PC-9 (cell line): Measurements from ENCODE around the gene PDE4D. TPM values are rescaled to one million over a fixed set of nuclear protein-coding genes. Genes with fewer than 3 reads are reported as not detected.

Experiments used
- BruUV-seq: library from RNA; stranded (reverse); fragments of 400-500 nt; replicated peaks from 2 replicates; lab custom pipeline; 2021; lab: Mats Ljungman, UMichigan
- CTCF ChIA-PET: fragments of 300-600 bp; sonication (Branson Sonifier 250); formaldehyde crosslinking; loops from one replicate; lab custom pipeline; 2022; ENCODE audit warnings: antibody characterized with exemption; lab: Charles Lee
- POLR2A ChIA-PET: fragments of 300-600 bp; sonication (Branson Sonifier 250); formaldehyde crosslinking; loops from one replicate; lab custom pipeline; 2022; ENCODE audit warnings: antibody characterized with exemption; ENCODE audit not compliant: unreplicated experiment; lab: Charles Lee
- DNase-seq, 2 experiments: peaks; one replicate each; pipeline versions ENCODE4 v3.0.0 to v3.0.0-alpha.2; 2015 to 2022; ENCODE audit warnings: mixed read lengths in 1 of 2
- H2AFZ ChIP-seq: fragments of 200-600 bp; sonication (generic); 2 replicates; pipeline ENCODE4 v1.8.1; 2017; ENCODE audit warnings: antibody characterized with exemption
- H3F3A ChIP-seq: fragments of 200-600 bp; sonication (generic); 2 replicates; pipeline ENCODE4 v1.8.1; 2017; ENCODE audit warnings: antibody characterized with exemption, mild to moderate bottlenecking, low read depth; ENCODE audit not compliant: insufficient read depth
- H3K27ac ChIP-seq: fragments of 200-600 bp; sonication (generic); 2 replicates; pipeline ENCODE4 v1.6.1; 2016; ENCODE audit warnings: mixed run types
- H3K27me3 ChIP-seq: fragments of 200-600 bp; sonication (generic); 2 replicates; pipeline ENCODE4 v1.6.1; 2016; ENCODE audit warnings: low read depth, mixed run types; ENCODE audit not compliant: insufficient read depth
- H3K36me3 ChIP-seq: fragments of 200-600 bp; sonication (generic); 2 replicates; pipeline ENCODE4 v1.6.1; 2016; ENCODE audit warnings: low read depth, mixed run types
- H3K4me1 ChIP-seq: fragments of 200-600 bp; sonication (generic); replicated peaks from 2 replicates; pipeline ENCODE4 v1.6.1; 2016; ENCODE audit warnings: mixed run types; ENCODE audit not compliant: insufficient read depth
- H3K4me2 ChIP-seq: fragments of 200-600 bp; sonication (generic); 2 replicates; pipeline ENCODE4 v1.6.1; 2017; ENCODE audit warnings: mixed run types
- H3K4me3 ChIP-seq: fragments of 200-600 bp; sonication (generic); 2 replicates; pipeline ENCODE4 v1.6.1; 2016; ENCODE audit warnings: mixed run types
- H3K79me2 ChIP-seq: fragments of 200-600 bp; sonication (generic); 2 replicates; pipeline ENCODE4 v1.6.1; 2017; ENCODE audit warnings: low read depth, mixed run types
- H3K9me2 ChIP-seq: fragments of 200-600 bp; sonication (generic); 2 replicates; pipeline ENCODE4 v1.8.1; 2017; ENCODE audit warnings: mild to moderate bottlenecking; ENCODE audit not compliant: insufficient read depth
- H3K9me3 ChIP-seq: fragments of 200-600 bp; sonication (generic); 2 replicates; pipeline ENCODE4 v1.8.1; 2016; ENCODE audit warnings: low read depth; ENCODE audit not compliant: insufficient read depth
- H4K20me1 ChIP-seq: fragments of 200-600 bp; sonication (generic); 2 replicates; pipeline ENCODE4 v1.8.1; 2017; ENCODE audit not compliant: insufficient read depth
- EZH2 ChIP-seq: fragments of 200-600 bp; sonication (generic); IDR thresholded peaks from 2 replicates; pipeline ENCODE4 v1.8.0; 2017; ENCODE audit warnings: antibody characterized with exemption, low read depth
- intact Hi-C: fragments of 100-400 bp; cut with micrococcal nuclease; formaldehyde crosslinking; loops from one replicate; pipeline ENCODE4 v1.10.0; 2022; ENCODE audit not compliant: unreplicated experiment
- total RNA-seq: library from RNA; stranded (reverse); gene quantifications from 2 replicates; pipeline ENCODE4 v1.2.3, GENCODE V29; 2021
- TF ChIP-seq, protein P1 (sequence below): fragments of 200-600 bp; sonication (generic); conservative IDR thresholded peaks from 2 replicates; pipeline ENCODE4 v1.6.1; 2017; ENCODE audit warnings: mixed run types, antibody characterized with exemption, mild to moderate bottlenecking, moderate library complexity

PDE4D gene
- total RNA-seq, 1 experiment from 2014 or later = 9.8 TPM

DNA sequence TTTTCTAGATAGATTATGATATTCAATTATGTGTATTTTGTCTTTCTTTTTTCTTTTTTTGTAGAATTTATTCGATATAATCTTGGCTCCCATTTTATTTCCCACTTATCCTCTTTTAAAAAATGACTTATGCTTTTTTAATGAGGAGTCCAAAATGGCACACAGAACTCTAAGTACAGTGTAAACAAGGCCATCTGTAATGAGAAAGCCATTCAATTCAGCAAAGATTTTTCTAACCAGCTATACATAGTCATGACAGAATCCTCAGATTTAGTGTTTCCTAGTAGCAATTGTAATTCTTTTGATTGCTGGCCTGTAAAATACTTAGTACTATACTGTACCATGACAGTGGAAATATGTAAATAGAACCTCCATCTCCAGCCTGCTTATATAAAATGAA, 659.3 kb downstream of the PDE4D start:
- H3K27ac ChIP-seq = no peak overlapping the region
- no peak for DNase-seq
- peaks cover 9% of the 10 kb centered on the region for H3K4me1 ChIP-seq
- no peaks in the 10 kb centered on the region for H3K36me3 ChIP-seq
- no peaks in the 10 kb centered on the region for H3K27me3 ChIP-seq
- H3K4me3 ChIP-seq = no peak overlapping the region
- no peaks in the 10 kb centered on the region for H4K20me1 ChIP-seq
- H3K4me2 ChIP-seq = no peak overlapping the region
- BruUV-seq = no TSS peak
- H2AFZ ChIP-seq = no peak overlapping the region
- no peak for TF ChIP-seq EZH2
- TF ChIP-seq, protein P1, sequence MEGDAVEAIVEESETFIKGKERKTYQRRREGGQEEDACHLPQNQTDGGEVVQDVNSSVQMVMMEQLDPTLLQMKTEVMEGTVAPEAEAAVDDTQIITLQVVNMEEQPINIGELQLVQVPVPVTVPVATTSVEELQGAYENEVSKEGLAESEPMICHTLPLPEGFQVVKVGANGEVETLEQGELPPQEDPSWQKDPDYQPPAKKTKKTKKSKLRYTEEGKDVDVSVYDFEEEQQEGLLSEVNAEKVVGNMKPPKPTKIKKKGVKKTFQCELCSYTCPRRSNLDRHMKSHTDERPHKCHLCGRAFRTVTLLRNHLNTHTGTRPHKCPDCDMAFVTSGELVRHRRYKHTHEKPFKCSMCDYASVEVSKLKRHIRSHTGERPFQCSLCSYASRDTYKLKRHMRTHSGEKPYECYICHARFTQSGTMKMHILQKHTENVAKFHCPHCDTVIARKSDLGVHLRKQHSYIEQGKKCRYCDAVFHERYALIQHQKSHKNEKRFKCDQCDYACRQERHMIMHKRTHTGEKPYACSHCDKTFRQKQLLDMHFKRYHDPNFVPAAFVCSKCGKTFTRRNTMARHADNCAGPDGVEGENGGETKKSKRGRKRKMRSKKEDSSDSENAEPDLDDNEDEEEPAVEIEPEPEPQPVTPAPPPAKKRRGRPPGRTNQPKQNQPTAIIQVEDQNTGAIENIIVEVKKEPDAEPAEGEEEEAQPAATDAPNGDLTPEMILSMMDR = no peak
- ChIA-PET CTCF (no interaction called here), POLR2A (no interaction called here)
- no peaks in the 10 kb centered on the region for H3K9me3 ChIP-seq
- H3F3A ChIP-seq = no peaks in the 10 kb centered on the region
- H3K79me2 ChIP-seq = no peaks in the 10 kb centered on the region
- intact Hi-C loops = no loop called here
- no peaks in the 10 kb centered on the region for H3K9me2 ChIP-seq

DNA sequence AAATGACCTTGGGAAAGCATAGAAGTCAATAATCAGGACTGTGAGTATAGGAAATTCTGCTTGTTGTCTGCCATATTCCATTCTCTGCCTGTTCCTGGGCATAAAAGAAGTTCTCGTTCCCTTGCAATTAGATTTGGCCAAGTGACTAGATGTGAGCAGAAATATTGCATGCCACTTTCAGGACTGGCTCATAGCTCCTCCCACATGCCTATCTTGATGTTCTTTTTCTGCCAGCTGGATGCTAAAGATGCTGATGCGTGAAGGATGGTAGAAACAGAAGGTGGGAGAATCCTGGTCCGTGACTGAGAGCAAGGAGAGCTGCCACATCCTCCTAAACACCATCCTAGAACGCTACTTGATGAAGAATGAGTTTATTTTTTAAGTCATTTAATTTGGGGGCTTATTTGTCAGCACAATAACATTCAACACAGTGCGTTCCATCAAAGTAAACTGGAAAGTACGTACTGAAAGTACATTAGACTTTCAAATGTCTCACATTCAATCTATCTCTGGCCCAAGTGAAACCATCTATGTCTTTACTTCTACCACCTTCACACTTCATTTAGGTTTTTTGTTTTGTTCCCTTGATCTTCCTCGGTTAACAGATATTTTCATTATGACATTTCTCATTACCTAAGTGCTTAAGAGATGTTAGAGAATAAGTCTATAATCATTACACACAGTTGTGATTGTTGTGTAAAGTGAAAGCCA, 662.1 kb downstream of the PDE4D start:
- ChIA-PET CTCF (no interaction called here), POLR2A (no interaction called here)
- Histone ChIP-seq H2AFZ (no peak overlapping the region), H3F3A (no peaks in the 10 kb centered on the region), H4K20me1 (no peaks in the 10 kb centered on the region), H3K4me3 (no peak overlapping the region), H3K4me2 (no peak overlapping the region), H3K79me2 (no peaks in the 10 kb centered on the region), H3K4me1 (peaks cover under 1% of the 10 kb centered on the region; the same call in 1 of the 2 replicates), H3K9me3 (peaks cover 2% of the 10 kb centered on the region; the same call in 1 of the 2 replicates), H3K36me3 (no peaks in the 10 kb centered on the region), H3K27ac (no peak overlapping the region), H3K27me3 (no peaks in the 10 kb centered on the region), H3K9me2 (no peaks in the 10 kb centered on the region)
- no TSS peak for BruUV-seq
- intact Hi-C loops = no loop called here
- DNase-seq = no peak
- TF ChIP-seq EZH2 = no peak
- TF ChIP-seq, protein P1 = no peak

DNA sequence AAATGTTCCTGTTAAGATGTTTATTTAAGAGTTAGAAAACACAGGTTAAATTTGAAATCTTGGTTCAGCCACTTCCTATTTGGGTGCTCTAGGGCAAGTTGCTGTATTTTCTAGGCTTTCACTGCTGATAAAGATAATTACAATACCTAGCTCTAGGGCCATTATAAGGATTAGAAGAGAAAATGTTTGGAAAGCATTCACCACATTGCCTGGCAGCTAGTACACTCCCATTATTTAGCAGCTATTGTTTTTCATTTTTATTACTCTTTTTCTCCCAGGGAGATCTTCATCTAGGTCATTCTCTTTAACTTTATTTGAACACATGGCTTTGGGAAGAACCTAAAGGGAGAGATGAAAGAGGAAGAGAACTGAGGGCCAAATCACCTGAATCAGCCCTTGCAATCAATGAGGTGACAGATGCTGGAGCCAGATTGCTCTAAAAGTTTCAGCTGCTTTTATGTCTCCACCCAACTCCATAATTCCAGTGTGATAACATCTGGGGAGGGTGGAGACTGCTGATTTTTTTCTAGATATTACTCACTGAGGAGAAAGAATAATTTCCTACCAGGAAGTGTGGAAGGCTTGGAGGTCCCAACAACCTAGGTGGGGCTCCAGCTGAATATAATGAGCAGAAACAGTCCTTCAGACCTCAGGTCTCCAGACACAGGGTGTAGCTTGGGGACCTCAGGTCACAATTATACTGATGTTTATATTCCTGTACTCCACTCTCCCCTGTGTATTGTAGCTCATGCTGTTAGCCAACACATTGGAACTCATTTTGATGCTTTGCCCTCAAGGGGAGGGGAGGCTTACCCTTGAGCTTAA, 670.6 kb downstream of the PDE4D start:
- ChIA-PET POLR2A (interaction anchor here (0.6 kb wide), 1 partner anchor 188 kb away, joined by 4 read pairs; no protein-coding TSS in a partner anchor), CTCF (no interaction called here)
- peak in 1 of 2 experiments; percentile 4 for DNase-seq
- H3K9me3 ChIP-seq = peaks cover 2% of the 10 kb centered on the region; the same call in 1 of the 2 replicates
- H4K20me1 ChIP-seq = no peaks in the 10 kb centered on the region
- no peak overlapping the region for H3K27ac ChIP-seq
- no TSS peak for BruUV-seq
- no peaks in the 10 kb centered on the region; the same call in 1 of the 2 replicates for H3K4me1 ChIP-seq
- no peaks in the 10 kb centered on the region for H3K36me3 ChIP-seq
- no peaks in the 10 kb centered on the region; the same call in 1 of the 2 replicates for H3K9me2 ChIP-seq
- TF ChIP-seq EZH2 = no peak
- H2AFZ ChIP-seq = no peak overlapping the region
- no peak overlapping the region for H3K4me3 ChIP-seq
- no peak overlapping the region for H3K4me2 ChIP-seq
- no peaks in the 10 kb centered on the region for H3K27me3 ChIP-seq
- intact Hi-C loops = no loop called here
- peaks cover 10% of the 10 kb centered on the region; the same call in 1 of the 2 replicates for H3F3A ChIP-seq
- no peaks in the 10 kb centered on the region for H3K79me2 ChIP-seq
